Measurements from ENCODE around the gene ANKRD1.

The ANKRD1 gene

DNA sequence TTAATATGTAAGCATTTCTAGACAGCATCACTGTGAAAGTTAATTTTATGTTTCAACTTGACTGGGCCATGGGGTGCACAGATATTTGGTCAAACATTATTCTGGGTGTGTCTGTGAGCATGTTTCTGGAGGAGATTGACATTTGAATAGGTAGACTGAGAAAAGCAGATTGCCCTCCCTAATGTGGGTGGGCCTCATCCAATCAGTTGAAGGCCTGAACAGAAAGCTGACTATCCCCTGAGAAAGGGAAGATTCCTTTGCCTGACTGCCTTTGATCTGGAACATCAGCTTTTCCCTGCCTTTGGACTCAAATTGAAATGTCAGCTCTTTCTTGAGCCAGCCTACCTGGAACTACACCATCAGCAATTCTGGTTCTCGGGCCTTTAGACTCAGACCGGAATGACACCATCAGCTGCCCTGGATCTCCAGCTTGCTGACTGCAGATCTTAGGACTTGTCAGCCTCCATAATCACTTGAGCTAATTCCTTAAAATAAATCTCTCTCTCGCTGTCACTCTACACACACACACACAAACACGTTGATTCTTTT lies 54.8 kb downstream of the ANKRD1 start:
- DNase-seq (ENCODE audit: extremely low read depth, insufficient read length) = no peak
- Histone ChIP-seq H3K36me3 (ENCODE audit: control insufficient read depth, insufficient read depth, low read length) (no peaks in the 10 kb centered on the region), H3K27me3 (replicated peaks; ENCODE audit: control insufficient read depth, insufficient read depth, low read length) (no peaks in the 10 kb centered on the region), H3K4me3 (replicated peaks; ENCODE audit: low read depth, low read length) (no peak overlapping the region)
- TF ChIP-seq, protein P1, sequence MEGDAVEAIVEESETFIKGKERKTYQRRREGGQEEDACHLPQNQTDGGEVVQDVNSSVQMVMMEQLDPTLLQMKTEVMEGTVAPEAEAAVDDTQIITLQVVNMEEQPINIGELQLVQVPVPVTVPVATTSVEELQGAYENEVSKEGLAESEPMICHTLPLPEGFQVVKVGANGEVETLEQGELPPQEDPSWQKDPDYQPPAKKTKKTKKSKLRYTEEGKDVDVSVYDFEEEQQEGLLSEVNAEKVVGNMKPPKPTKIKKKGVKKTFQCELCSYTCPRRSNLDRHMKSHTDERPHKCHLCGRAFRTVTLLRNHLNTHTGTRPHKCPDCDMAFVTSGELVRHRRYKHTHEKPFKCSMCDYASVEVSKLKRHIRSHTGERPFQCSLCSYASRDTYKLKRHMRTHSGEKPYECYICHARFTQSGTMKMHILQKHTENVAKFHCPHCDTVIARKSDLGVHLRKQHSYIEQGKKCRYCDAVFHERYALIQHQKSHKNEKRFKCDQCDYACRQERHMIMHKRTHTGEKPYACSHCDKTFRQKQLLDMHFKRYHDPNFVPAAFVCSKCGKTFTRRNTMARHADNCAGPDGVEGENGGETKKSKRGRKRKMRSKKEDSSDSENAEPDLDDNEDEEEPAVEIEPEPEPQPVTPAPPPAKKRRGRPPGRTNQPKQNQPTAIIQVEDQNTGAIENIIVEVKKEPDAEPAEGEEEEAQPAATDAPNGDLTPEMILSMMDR (IDR thresholded peaks at IDR 0.05; ENCODE audit: insufficient read depth, low read length, poor library complexity, severe bottlenecking) = no peak

GRCh38 chr10:90865401-90865800 lies 55.5 kb downstream of the ANKRD1 start:
- Histone ChIP-seq H3K36me3 (ENCODE audit: control insufficient read depth, insufficient read depth, low read length) (no peaks in the 10 kb centered on the region), H3K4me3 (replicated peaks; ENCODE audit: low read depth, low read length) (no peak overlapping the region), H3K27me3 (replicated peaks; ENCODE audit: control insufficient read depth, insufficient read depth, low read length) (no peaks in the 10 kb centered on the region)
- DNase-seq (ENCODE audit: extremely low read depth, insufficient read length) = no peak
- TF ChIP-seq, protein P1 (IDR thresholded peaks at IDR 0.05; ENCODE audit: insufficient read depth, low read length, poor library complexity, severe bottlenecking) = peak; percentile 42

GRCh38 chr10:90862908-90863514 lies 57.9 kb downstream of the ANKRD1 start:
- TF ChIP-seq, protein P1 (IDR thresholded peaks at IDR 0.05; ENCODE audit: insufficient read depth, low read length, poor library complexity, severe bottlenecking) = peak; percentile 60
- Histone ChIP-seq H3K36me3 (ENCODE audit: control insufficient read depth, insufficient read depth, low read length) (no peaks in the 10 kb centered on the region), H3K4me3 (replicated peaks; ENCODE audit: low read depth, low read length) (no peak overlapping the region), H3K27me3 (replicated peaks; ENCODE audit: control insufficient read depth, insufficient read depth, low read length) (no peaks in the 10 kb centered on the region)
- no peak for DNase-seq (ENCODE audit: extremely low read depth, insufficient read length)
